Measurements from ENCODE around the gene TTC34.

Gene TTC34

DNA sequence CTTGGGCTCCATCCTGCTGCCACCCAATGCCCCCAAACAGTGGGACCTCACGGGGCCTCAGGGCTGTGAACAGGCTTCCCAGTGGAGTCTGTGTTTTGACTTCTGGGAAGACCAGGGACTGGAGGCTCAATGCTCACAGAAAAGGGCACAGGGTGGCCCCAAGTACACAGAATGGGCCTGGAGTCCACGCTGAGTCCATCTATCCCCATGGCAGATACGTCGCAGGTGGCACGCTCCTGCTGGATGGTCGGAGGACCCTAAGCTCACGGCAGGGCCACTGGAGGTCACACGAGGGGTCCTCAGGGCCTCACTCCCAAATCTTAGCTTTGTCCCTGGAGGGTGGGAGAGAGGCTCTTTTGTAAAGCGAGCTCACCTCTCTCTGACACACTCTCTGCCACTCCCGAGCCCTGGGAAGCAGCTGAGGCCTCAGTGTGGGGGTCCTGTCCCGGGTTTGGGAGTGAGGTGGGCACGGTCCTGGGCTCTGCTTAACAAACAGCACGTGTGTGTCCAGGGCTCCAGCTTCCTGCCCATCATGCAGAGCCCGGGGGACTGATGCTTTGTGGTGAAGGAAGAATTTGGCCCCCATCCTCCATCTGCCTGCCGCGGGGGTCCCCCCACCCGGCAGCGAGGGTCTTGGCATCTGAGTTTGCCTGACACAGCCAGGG, 27.2 kb upstream of the TTC34 start:
- DNase-seq, result no peak

DNA sequence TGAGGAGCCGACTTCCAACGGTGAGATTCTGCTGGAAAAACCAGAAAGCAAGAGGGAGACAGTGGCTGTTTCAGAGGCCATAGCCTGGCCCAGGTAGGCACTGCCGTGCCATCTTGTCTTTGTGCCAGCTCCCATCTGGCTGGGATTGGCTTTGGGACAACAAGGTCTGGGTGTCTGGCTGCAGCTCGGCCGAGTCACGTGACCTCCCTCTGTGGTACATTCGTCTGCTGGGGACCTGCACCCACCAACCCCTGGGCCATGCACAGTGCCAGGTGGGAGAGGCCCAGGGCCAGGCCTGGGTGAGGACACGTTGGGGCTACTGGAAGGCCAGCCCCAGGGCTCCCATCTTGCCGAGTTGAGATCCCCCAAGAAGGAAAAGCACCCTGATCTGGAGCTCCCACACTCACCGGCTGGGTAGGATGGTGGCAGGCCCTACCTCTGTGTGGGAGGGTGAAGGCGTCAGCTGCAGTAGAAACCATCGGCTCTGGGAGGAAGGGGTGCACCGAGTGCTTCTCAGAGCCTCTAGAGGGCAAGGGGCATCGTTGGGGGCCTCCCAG, 25.3 kb upstream of the TTC34 start:
- DNase-seq, result no peak

DNA sequence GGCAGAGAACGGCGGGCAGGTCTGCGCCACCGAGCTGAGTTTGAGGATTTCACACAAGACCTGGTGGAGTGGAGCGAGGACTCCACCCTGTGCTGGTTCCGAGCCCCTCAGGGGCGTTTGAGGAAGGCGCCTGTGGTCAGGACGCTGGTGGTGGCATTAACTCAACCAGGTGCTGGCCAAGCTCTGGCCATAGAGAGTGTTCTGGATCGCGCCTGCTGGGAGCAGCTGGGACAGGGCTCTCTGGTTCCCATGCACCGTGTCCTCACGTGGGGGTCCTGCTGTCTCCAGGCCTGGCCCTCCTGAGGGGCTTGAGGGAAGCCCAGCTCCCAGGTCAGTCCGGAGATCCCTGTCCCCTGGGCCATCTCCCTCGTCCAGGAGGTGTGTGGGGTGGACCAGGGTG, 24.8 kb upstream of the TTC34 start:
- DNase-seq, result no peak

GRCh38 chr1:2825487-2826189, 24.1 kb upstream of the TTC34 start:
- DNase-seq, result no peak

DNA sequence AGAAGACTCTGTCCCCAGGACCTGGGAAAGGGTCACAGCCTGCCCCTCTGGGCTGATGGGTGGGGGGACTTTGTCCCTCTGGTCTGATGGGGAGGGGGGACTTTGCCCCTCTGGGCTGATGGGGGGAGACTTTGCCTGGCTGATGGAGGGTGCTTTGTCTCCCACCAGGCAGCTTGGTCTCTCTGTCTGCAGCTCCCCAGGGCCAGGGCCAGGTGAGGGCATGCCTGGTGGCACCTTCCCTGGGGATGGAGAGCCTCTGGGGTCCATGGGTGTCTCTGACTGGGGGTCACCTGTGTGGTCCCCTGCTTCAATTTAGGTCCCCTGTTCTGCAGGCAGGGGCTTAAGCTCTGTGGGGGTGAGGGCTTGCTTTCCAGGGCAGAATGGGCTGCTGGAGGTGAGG, 23.5 kb upstream of the TTC34 start:
- DNase-seq, result no peak

- no peak for DNase-seq
These were observed 22.6 kb upstream of the TTC34 start for GRCh38 chr1:2823921-2824610.

- DNase-seq, result no peak
These were observed 21.2 kb upstream of the TTC34 start for GRCh38 chr1:2822621-2823145.

- peak; percentile 7 for DNase-seq
These were observed 20.6 kb upstream of the TTC34 start for GRCh38 chr1:2821966-2822620.

DNA sequence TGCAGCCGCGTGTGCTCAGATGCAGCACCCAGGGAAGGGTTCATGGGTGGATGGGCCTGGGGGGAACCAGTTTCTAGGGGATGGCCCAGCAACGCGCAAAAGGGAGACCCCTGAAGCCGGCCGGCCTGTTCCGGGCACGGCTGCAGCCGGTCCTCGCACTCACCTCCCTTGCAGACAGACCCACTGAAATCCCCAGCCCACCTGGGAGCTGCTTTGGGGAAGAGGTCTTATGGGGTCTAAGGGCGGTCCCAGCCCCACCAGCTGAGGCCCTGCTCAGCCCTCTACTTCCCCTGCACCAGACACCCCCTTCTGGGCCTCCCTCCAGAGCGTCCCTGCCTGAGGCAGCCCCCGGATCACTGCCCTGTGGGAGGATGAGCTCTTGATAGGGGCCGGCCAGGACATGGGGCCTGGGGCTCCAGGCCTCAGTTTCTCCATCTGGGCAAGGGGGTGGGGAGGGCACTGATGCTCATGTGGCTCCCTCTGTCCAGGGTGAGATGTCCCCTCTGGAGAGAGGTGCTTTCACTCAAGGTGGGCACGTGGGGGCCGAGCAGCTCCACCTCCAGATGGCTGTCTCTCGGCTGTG, 20.0 kb upstream of the TTC34 start:
- no peak for DNase-seq

- no peak for DNase-seq
These were observed 19.4 kb upstream of the TTC34 start for GRCh38 chr1:2820731-2821372.

GRCh38 chr1:2819831-2820730, 18.6 kb upstream of the TTC34 start:
- no peak for DNase-seq

DNA sequence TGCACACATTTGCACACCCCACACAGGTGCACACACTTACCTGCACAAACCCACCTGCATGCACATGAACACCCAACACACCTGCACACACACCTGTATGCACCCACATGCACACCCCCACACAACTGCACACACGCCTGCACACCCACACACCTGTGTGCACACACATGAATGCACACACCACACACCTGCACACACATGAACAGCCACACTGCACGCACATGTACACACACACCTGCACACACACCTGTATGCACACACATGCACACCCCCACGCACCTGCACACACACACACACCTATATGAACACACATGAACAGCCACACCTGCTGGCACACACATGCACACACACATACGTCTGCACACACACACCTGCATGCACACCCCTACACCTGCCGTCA, 17.9 kb upstream of the TTC34 start:
- no peak for DNase-seq

DNA sequence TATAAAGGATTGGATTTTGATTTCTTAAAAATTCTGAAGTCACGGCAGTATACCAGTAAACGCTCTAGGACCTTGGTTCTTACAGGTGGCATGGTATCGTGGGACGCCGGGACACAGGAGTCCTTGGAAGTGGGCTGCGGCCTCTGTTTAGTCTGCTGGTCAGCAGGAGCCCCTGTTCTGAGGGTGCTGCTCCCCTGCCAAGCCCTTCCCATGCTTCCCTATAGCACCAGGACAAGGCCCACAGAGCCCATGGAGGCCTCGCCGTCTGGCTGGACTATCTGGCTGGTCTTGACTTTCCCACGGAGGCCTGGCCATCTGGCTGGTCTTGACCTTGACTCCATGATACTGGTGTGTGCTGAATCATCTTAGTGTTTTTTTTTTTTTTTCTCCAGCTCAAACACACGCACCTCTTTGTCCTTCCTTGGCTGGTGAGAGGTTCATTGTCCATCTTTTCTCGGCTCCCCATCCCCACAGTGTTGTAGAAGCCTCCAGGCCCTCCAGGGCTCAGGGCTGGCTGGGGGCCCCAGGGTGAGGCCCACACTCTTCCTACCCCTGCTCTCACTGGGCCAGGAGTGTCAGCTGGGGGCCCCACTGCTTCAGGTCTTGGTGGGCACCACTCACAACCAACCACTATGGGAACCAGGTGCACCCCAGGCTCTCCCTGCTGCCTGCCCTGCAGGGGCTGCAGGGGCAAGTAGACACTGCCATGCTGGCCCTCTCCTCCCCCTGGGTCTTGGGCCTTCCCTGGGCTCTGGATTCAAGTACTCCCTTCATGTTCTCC, 16.5 kb upstream of the TTC34 start:
- DNase-seq, result no peak

DNA sequence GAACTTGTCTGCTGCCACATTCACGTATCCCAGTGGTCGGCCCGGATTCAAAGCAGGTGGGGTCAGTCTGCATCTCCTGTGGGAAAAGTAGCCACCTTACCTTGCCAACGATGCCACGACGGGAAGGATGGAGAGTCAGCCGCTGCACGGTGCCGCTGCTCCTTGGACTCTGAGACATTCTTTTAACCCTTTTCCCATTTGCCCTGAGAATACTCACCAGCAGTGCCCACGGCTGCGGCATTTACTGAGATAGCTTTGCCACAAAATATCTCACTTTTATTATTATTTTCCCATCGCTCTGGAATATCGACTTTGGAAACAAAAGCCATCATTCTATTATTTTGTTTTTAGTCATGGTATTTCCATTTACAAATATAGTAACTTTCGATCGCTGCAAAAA, 15.3 kb upstream of the TTC34 start:
- DNase-seq, result no peak

GRCh38 chr1:2815551-2815950, 14.1 kb upstream of the TTC34 start:
- no peak for DNase-seq

DNA sequence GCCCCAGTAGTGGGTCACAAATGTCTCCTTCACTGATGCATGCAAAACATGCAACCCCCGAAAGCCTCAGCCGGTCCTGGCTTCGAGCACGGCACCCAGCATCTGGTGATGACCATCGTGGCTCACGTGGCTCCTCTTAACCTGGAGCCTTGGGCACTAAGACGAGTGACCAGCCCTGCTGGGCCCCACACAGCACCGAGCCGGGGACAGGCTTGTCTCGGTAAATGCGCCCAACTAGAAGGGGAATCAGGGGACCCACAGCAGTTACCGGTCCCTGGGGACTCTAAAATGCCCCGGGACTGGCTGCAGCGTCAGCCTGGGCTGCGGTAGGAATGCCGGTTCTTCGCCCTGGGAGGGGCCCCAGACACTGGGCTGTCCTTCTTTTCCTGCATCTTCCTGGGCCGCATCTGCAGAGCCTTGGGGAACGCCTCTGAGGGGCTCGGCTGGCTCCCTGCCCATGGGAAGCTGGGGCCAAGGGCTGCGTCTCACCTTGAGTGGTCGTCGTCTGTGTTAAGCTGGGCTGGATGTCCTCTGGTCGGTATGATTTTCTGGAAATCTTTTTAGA, 13.1 kb upstream of the TTC34 start:
- no peak for DNase-seq

DNA sequence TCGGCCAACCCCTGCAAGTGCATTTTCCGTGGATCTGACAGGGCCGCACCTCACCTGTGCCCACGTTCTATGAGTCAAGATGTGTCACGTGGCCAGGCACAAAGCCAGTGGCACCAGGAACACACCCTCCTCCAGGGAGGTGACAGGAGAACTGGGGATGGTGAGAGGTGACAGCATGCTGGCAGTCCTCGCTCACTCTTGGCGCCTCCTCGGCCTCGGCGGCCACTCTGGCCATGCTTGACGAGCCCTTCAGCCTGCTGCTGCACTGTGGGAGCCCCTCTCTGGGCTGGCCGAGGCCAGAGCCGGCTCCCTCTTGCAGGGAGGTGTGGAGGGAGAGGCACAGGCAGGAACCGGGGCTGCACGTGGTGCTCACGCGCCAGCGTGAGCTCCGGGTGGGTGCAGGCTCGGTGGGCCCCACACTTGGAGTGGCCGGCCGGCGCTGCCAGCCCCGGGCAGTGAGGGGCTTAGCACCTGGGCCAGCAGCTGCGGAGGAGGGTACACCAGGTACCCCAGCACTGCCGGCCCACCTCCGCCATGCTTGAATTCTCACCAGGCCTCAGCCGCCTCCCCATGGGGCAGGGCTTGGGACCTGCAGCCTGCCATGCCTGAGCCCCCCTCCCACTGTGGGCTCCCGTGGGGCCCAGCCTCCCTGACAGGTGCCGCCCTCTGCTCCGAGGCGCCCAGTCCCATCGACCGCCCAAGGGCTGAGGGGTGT, 11.6 kb upstream of the TTC34 start:
- DNase-seq, result no peak

GRCh38 chr1:2812136-2812535, 10.6 kb upstream of the TTC34 start:
- no peak for DNase-seq

DNA sequence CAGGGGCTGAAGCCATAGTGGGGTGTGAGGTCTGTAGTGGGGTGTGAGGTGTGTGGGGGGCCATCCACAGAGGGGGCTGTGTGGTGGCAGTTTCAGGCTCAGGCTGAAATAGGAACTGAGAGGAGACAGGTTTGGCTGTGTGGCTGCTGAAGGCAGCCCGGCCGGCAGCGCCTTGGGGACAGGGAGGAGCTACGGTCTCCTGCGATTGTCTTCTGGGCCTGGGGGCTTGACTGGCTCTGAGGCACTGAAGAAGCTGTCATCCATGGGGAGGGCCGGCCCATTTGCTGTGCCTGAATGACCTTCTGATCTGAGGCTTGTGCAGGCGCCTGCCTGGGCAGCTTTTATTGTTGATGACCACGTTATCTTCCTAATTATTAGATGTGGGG, 10.0 kb upstream of the TTC34 start:
- DNase-seq, result no peak

Data from central memory CD4-positive, alpha-beta T cell (primary cell).